ENCODE data around the gene KRTAP26-1.

KRTAP26-1 gene, protein sequence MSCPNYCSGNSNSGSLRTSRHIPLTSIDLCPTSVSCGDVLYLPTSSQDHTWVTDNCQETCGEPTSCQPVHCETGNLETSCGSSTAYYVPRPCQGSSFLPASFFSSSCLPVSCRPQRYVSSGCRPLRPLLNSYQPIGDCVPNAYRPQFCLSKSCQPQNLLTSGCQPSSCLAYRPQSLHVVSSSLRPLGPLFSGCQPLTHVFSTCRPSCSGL
- total RNA-seq, result 0 reads per million in 2 donors

DNA sequence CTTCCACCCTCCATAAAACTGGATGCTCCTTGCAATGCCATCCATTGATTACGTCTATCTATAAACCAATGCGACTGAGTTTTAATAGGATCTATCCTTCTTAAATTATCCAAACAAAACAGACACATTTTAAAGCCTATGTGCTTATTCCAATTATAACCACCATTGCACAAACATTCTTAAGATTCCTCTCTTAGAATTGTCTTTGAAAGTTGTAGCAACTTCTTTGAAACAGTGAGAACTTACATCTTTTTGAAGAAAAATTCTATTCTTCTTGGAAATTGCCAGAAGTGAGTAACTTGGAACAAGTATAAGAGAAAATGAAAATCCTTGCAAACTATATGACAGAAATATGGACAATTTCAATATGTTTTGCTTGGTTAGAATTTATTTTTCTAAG is at the start of gene KRTAP26-1:
Gene KRTAP26-1 (minus strand): TSS at position 101 of the 400 bp plus-strand sequence. CDS start 280 bp downstream, outside the sequence.
- DNase-seq, result no peak

DNA sequence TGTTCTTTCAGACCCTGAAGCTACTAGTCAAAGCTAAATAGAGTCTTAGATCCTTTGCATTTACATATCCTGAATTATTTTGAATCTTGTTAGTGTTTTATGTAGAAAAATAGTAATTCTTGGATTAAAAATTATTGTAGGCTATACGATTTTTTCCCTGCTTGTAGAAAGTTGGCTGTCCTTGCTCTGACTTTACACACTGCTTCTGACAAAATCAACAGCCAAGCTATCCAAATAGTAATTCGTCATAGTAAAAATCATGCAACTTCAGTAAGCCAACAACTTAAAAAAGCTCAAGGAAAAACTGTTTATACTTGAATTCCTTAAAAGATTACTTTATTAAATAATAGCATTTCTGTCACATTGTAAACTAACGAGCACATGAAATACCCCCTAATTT is 35.8 kb upstream of the KRTAP26-1 start:
- no peak for DNase-seq

DNA sequence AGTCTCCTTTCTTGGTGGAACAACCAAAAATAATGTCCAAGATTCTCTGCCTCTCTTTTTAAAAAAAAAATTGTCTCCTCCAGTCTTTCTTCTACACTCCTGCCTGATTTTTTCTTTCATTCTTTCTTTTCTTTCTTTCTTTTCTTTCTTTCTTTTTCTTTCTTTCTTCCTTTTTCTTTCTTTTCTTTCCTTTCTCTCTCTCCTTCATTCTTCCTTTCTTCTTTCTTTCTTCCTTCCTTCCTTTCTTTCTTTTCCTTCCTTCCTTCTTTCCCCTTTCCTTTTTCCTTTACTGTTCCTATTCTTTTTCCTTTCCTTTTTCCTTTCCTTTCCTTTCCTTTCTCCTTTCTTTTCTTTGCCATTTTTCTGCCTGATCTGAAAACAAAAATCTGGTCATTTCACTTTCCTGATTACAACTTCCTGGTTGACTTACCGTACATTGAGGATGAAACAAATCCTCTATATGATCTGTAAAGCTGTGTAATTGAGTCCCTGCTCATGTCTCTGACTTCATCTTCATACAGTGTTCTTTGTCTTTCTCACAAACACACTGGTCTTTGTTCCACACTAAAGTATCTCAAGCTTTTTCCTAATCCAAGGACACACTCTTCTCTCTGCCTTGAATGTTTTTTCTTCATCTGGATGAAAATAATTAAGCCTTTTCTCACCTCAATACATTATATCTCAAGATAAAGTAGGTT is 34.3 kb upstream of the KRTAP26-1 start:
- DNase-seq, result no peak

DNA sequence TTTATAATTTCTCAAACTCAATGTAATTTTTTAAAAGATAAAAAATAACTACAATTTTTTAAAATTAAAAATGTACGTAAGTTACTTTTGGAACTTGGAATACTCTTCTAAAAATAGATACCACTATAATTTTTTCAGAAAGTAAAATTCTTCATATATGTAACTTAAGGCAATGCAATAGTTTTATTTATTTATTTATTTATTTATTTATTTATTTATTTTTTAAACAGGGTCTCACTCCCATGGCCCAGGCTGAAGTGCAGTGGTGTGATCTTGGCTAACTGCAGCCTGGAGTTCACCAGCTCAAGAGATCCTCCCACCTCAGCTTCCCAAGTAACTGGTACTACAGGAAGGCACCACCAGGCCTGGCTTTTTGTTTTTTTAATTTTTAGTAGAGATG is 31.4 kb upstream of the KRTAP26-1 start:
- DNase-seq, result no peak

DNA sequence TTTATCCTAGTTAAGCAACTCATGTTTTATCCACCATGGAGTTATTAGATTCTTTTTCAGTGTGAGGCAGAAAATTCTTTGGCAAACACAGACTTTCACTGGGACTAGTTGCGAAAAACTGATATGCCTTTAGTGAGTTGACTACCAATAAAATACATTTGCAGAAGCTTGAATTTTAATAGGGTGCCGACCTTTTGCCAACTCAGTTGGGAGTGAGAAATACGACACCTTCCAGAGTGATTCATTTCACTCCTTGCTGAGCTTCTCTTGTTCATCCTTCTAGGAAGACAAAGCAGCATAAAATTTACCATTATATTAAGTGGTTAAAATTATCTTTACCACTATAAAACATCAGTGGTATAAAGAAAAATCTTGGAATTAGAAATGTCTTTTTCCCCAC is 29.5 kb upstream of the KRTAP26-1 start:
- no peak for DNase-seq

DNA sequence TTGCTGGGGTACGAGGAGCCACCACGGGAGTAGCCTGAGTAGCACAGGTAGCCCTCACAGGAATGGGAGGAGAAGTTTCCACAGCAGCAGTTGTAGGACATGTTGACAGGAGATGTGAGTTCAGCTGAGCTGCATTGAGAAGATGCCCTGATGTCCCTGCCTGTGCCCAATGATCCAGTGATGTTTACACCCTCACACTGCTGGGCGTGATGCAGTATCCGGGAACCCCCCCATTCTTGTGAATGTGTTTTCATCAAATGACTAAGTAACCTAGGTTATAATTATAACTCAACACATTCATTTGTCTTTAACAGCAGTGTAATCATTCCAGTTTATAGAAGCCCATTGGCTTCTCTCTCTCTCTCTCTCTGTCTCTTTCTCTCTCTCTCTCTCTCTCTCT is 28.4 kb upstream of the KRTAP26-1 start, which contains the start of gene KRTAP23-1:
Gene KRTAP23-1 (minus strand): TSS at position 101 of the 400 bp plus-strand sequence. CDS start 0 bp downstream, at position 101.
- DNase-seq, result no peak

DNA sequence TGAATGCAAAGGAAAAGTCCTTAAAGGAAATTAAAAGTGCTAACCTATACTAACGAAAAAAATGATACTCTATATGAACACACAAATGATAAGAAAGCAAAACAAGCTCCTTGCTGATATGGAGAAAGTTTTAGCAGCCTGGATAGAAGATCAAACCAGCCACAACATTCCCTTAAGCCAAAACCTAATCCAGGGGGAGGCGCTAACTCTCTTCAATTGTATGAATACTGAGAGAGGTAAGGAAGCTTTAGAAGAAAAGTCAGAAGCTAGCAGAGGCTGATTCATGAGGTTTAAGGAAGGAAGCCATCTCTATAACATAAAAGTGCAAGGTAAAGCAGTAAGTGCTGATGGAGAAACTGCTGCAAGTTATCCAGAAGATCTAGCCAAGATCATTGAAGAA is 24.9 kb upstream of the KRTAP26-1 start:
- no peak for DNase-seq

DNA sequence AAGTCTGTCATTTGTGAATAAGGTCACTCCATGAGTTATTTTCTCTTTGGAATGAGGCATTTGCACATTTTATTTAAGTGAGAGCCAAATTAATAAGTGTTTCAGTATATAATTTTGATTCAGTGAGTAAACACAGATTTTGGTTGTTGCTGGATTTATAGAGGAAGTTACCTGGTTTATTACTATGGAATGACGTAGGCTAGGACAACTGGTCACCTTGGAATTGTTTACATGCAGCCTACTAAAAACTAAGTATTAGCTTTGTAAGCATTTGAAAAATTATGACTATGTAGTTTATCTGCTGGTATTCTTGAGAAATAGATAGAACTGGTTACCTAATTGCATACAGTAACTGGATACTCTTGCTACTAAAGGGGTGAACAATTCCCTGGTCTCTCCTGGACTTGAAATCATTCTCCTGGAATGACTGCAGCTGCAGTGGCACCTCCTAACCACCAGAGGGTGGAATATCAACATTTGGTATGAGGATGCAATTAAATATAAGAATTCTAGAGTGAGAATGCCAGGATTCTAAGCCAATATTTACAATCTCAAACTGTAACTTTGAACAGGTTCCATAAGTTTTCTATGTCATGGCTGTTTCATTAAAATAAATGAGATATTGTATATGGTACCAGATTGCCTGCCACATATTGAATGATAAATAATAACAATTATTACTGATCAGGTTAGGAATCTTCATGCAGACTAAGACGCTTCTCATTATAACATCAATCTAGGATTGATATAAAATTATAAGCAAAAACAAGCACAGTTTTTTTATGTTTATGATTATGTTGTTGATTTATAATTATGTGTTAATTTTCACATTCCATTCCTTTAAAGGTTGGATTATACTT is 20.8 kb upstream of the KRTAP26-1 start:
- no peak for DNase-seq

DNA sequence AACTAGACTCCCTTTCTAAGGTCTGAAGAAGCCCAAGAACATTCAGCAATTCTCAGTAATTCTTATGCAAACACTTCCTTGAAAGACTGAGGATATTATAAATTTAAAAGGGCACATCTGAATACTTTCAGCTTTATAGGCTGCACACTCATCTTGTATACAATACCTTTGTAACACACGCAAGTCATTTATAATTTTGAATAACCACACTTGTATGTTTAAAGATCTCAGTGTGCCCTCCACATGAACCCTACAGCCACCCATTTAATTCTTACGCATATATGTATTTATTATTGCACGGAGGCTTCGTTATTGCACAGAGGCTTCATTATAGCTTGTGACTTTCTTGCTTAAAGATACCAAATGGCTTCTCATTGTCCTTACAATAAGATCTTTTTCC is 18.6 kb upstream of the KRTAP26-1 start:
- no peak for DNase-seq

DNA sequence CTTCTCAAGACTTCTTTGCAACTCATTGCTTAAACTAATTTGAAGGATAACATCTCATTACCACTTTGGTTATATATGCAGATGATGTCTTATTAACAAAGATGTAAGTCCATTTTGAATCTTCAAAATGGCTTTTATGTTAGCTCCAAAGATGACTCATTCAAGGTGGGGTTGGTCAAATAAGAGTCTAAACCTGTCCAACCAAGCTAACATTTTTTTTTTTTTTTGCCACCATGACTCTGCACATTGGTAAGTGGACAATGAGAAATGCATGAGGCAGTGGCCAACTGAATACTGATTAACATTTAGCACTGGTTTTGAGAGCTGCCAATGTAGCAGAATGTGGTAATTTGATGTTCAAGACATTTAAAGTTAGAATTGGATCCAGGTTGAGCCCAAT is 17.7 kb upstream of the KRTAP26-1 start:
- DNase-seq, result no peak

DNA sequence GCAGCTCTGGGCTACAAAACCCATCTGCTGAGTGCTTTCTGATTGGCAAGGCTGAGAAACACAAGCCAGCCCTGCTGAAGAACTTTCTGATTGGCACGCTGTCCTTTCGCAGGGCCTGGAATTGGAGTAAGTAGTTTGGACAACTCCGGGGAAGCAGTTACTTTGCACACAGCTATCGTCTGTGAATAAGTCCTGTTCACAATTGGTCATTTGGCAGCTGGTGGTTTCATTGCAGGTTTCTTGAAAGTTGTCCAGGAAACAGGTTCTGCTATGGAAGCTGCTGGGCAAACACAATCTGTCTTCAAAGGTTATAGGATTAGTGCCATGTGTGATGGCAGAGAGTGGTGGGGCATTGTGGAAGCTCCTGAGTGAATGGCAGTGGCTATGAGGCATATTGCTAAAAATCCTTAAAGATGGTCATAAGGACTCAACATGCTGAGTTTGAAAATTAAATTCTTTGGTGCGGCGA is 17.2 kb upstream of the KRTAP26-1 start, which contains the start of gene KRTAP27-1:
Gene KRTAP27-1 (minus strand): TSS at position 419 of the 469 bp plus-strand sequence. CDS start 26 bp downstream, at position 393.
- no peak for DNase-seq

DNA sequence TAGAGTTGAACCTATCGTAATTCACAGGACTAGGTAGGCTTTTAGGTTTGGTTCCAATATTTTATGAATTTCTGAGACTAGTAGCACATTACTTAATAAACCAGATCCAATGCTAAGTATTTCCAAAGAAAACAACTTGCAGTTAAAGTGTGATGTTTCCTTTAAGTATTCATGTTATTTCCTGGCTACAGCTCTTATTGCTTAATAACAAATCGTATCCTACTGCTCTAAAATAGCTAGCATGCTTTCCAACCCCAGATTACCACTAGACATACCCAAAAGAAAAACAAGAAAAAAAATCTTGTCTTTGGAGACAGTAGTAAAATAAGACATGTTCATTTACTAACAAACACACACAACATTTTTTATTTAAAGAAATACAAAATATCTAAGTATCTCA is 16.5 kb upstream of the KRTAP26-1 start:
- DNase-seq, result no peak

DNA sequence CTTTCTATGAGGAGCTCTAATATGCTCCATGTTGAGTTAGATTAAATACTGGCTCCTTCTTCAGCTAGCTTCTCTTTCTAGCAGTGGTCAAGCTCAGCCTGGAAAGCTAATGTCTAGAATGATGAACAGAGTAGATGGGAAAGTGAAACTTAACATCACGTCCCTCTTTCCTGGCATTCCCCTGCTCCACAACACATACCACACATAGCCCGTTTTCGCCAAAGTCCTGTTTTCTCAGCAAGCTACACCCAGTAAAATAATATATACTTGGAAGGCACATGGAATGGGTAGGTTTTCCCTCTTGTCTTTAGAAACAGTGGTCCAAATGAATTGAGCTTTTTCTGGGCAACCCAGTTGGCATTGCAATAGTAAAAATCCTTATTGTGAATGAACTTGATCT is 13.6 kb upstream of the KRTAP26-1 start:
- DNase-seq, result no peak

DNA sequence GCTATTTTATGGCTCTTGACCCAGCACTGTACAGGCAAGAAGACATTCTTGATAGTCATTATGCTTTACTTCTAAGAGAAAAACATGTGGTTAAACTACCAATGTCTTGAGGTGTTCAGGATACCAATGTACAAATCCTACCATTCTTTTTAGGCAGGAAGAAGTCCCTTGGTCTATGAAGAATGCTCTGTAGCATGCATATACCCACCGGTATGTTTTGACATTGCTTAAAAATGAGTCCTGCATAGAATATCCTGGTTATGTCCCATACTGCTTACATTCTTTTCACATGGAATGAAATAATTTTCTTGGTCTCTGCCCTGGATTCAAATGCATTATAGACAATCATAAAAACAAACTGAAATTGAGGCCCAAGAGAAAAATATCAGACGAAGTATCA is 12.6 kb upstream of the KRTAP26-1 start:
- no peak for DNase-seq

DNA sequence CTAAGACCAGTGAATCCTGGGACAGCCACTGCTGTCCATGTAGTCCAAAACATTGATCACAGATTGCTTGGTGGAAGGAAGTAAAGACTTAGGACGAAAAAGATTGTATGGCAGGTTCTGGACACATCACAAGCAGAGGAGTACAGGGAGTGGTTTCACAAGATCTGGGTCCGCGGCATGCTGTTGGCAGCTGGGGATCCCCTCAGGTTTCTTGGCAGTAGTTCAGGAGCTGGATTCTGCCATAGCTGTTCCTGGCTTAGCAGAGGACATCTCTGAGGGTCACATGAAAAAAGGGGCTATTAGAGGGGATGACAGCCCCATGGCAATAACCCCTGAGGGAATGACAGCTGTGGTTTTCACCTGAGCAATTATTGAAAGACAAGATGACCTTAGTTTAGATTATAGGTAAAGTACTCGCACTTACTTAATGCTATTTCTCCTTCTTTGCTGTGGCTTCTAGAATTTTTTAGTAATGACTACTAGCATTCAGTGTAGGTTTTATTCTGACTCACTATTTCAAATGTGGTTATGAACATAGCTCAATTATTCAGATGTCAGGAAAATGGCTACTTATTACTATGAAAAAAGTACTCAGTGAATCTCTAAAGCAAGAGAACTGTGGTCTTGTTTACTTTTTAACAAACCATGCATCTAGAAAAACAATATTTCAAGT is 9.2 kb upstream of the KRTAP26-1 start:
- no peak for DNase-seq

DNA sequence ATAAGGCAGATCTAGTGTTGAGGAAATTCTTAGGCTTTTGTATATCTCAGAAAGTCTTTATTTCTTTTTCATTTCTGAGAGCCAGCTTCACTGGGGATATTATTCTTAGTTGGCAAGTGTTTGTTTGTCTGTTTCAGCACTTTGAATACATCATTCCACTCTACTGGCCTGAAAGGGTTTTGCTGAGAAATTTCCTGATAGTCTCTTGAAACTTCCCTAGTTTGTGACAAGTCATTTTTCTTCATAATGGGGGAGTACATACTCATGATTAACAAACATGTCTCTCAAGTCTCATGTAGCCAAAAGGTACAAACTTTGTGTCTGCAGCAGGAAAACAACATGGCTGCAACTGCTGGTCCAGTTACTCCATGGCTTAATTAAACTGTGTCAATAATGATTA is 6.3 kb upstream of the KRTAP26-1 start:
- no peak for DNase-seq

DNA sequence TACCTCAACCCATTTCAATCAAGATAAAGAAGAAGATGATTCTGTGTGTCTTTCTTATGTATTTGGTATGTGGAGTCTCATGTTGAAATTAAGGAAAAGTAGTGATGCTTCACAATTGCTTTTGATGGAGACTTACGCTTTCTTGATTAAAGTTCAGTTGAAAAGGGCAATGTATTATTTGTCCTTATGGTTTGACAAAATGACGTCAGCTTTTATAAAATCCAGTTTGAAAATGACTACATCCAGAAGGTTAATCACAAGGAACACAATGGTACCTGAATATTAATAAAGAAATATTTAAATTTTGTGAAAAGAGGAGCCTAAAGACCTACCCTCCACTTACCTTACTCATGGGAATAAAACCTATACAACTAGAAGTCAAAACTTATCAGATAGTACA is 4.4 kb downstream of the KRTAP26-1 start:
- no peak for DNase-seq

DNA sequence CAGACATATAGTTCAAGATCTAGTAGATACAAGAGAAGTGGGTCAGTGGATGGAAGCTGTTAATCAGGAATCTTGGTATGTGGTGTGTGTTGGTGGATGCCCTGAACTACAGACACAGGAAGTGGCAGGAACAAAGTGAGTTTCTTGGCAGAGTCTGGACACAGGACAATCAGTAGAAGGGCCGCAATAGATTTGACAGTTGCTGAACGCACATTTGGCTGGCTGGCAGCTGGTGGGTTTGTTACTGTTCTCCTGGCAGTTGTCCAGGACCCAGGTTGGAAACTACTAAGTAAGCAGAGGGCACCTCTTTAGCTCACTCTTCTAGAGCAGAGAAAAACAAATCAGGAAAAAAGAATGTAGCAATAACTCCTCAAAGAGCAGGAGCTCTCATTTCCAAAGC is 13.2 kb downstream of the KRTAP26-1 start:
- DNase-seq, result no peak

DNA sequence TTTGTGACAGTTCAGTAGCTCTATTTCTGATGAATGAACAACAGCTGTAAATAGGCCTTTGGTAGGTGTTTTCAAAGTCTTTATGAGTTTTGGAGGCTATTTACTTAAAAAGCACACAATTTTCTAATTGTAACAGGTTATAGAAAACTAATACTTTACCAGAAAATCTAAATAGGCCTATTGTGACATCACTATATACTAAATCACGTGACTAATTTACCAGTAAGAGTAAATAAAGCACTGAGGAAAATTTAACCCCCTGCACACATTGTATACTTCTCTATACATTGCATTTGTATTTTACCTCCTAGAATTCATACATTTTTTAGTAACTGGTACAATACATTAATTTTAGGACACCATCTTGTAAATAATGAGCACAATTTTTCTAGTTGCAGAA is 15.0 kb downstream of the KRTAP26-1 start:
- no peak for DNase-seq

DNA sequence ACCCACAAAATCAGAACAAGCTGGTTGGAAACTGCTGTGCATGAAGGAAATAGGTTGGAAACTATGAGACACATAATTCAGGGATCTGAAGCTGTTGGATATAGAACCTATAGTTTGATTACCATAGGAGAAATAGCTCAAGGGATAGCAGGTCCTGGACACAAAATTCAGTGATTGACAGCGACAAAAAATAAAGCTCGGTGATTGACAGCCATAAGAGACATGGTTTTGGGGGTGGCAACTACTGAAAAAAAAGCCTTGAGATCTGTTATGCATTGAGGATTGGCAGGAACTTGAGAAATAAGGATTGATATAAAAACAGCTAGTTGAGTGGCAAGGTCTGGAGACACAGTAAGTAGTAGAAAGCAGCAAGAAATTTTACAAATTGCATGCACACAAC is 30.9 kb downstream of the KRTAP26-1 start, which contains the start of gene KRTAP25-1:
Gene KRTAP25-1 (minus strand): TSS at position 300 of the 400 bp plus-strand sequence. CDS start 24 bp downstream, at position 276.
- DNase-seq, result no peak

DNA sequence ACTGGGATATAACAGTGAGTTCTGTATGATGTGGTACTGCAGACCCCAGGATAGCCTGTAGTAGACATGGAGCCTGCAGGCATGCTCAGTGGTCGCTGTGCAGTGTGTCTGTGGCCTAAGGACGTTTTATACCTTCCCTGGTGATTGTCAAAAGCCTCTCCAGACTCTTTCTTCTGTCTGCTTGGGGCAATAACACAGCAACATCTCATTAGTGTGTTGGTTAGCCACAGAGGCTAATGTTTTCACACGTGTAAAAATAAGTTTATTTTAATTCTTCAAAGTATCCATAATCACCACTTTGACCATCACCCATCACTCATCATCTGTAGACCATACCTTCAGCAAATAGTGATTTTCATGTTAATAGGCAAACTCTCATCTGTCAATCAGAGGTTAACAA is 37.3 kb downstream of the KRTAP26-1 start, which contains the start of gene KRTAP24-1:
Gene KRTAP24-1 (minus strand): TSS at position 101 of the 400 bp plus-strand sequence. CDS start 18 bp downstream, at position 83.
- DNase-seq, result no peak

DNA sequence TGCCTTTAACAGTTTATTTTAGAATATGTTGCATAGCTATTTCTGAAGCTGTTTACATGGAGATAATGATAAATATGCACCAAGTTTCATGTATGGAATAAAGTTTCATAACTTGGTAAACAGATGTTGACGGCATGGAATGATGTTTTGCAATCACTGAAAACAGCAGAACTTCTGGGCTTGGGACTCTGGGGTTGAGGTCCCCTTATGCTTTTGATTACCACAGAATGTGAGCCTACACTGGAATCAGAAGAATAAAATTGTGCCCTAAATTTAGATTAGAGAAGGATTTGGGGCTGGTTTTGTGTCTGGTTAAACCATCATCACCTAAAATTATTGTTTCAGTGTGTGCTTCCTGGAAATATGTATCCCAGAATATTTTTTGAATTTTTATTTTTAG is 48.5 kb downstream of the KRTAP26-1 start:
- DNase-seq, result no peak
